GM18873 (cell line): ENCODE results near the gene ZNF506.
"Not testable (repeated sequence)": the region's sequence is repeated elsewhere in the genome, so short reads cannot be mapped to it uniquely, and the experiment has no call there.

ENCODE experiments used
- ATAC-seq: cut with Tn5 transposase; IDR thresholded peaks from one replicate; pipeline ENCODE4 v1.9.1; 2021; ENCODE audit warnings: mild to moderate bottlenecking, moderate library complexity, moderate number of reproducible peaks; ENCODE audit not compliant: unreplicated experiment, low FRiP score

The ZNF506 gene

GRCh38 chr19:19746286-19747213 lies 75.0 kb downstream of the ZNF506 start:
- no peak for ATAC-seq

DNA sequence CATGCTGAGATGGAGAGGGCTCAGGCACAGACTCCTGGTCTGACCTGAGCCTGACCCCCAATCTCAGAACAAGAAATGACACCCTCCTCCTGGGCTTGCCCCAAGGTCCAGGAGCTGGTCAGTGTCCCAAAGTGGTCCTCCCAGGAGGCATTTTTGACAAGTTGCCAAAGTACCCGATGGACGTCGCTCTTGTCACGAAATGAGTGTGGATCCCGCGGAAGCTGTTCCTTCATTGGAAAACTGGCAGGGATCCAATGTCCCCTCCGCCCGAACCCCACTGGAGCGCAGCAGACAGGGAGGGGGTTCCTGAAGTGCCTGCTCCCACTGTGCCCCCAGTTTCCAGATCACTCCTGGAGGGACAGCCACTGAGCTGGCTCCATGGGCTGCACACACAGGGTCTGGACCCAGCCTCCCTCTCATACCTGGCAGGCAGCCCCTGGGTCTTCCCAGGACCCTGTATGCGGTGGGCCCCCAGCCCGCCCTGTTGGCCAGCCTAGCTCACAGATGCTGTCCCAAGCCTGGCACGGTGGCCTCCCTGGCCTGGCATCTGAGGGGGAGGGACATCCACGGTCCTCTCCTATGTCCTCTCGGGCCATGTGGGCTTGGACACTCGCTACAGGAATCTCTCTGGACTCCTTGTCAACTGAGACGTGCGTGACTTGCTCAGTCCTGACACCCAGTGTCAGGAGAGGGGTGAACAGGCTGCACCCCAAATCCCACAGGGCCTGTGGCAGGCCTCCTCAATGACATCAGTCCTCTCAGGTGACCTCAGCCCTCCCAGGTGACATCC lies 75.9 kb downstream of the ZNF506 start:
- no peak for ATAC-seq

DNA sequence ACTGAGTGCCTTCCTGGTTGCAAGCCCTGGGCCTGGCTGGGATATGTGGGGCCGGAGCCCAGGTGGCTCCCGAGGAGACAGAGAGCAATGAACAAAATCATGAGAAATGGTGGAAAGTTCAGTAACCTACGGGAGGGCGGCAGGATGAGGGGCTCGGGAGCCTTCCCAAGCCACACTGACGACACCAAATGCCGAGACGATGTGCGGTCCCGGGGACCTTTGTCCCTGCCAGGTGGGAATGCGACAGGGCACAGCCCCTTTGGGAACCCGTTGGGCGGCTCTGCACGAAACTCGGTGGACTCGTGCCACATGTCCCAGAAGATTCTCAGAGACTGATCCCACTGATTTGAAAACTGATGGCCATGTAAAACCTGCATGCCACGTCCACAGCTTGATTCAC lies 76.9 kb downstream of the ZNF506 start:
- ATAC-seq, result no peak

DNA sequence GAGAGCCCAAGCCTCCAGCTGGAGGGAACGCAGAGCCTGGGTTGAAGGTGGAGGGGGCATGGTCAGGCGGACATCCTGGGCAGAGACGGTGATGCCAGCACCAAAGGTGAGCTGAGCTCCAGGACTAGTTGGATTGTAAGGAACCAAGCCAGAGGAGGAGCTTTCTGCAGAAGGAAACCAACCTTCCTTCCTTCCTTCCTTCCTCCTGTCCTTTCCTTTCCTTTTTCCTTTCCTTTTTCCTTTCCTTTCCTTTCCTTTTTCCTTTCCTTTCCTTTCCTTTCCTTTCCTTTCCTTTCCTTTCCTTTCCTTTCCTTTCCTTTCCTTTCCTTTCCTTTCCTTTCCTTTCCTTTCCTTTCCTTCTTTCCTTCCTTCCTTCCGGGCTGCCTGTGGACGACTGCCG lies 77.6 kb downstream of the ZNF506 start:
- not testable (repeated sequence) for ATAC-seq

DNA sequence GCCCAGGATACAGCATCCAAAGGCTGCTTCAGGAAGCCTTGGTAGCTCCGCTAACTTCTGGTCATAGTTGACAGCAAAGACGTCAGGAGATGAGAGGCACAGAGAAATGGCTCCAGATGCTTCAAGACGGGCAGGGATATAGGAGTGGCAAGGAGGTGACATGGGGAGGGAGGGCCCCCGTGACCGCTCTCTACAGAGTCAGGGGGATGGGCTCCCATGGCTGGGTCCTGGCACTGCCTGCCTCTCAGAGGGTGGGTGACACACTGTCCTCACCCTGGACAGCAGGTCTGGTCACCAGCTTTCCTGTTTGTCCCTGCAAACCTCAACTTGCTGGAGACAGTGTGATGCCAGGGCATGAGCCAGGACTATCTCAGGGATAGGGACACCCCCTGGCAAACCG lies 78.4 kb downstream of the ZNF506 start:
- ATAC-seq, result no peak

DNA sequence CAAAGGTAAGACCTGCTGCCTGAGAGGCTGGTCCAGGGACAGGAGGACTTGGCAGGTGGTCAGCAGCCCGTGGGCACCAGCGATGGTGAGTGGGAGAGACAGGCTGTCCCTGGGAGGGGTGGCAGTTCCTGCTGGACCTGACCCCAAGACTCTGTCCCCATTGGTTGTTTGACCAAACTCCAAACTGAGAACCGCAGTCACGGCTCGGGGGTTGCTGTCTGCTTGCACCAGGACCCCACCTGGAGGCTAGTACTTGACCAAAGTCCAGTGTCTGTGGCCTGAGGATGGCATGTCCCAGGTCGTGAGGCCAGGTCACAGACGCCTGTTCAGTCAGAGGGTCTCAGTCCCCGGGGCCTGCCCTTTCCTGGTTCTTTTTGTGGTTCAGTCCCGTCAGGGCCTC lies 78.8 kb downstream of the ZNF506 start:
- ATAC-seq, result no peak
